GM11168 (cell line): ENCODE measurements around the gene PRR7.

Experiments
- in situ Hi-C: fragments of 300-500 bp; cut with MboI; formaldehyde crosslinking; loops from one replicate; pipeline ENCODE4 v1.12.0; 2022; ENCODE audit warnings: low sequenced_read_pairs; ENCODE audit not compliant: unreplicated experiment

Gene PRR7

DNA sequence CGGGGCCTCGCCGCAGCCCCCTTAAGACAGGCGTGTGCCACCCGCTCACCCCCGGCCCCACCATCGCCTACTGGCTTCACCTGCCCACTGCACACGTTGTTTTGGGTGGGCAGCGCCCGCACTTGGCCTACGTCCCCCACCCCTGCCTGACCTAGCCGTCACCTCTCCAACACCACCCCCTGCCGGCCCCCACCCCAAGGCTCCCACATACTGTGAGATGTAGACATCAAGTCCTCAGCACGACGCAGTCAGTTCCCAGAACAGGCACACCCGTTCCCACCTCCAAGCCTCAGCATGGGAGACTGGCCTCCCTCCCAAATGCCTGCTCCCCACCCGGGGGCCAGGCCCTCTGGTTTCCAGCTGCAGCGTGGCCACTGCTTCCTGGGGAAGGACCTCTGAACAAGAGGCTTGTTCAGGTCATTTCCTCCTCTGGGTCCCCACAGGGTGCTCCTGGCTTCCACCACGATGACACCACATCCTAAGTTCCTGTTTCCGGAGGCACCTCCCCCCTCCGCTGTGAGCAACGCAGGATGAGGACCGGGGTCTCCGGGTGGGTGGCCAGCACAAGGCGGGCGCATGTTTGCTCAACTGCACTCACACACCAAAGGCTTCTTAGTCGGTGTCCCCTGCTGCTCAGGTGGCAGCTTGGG, 15.5 kb downstream of the PRR7 start:
- in situ Hi-C loops = no loop called here

DNA sequence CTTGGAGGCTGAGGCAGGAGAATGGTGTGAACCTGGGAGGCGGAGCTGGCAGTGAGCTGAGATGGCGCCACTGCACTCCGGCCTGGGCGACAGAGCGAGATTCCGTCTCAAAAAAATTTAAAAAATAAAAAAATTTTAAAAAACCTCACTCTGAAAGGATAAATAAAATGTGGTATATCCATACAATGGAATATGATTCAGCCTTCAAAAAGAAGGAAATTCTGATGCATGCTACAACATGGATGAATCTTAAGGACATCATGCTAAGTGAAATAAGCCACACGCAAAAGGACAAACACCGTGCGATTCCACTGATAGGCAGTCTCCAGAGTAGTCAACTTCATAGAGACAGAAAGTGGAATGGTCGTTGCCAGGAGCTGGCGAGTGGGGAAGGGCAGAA, 18.4 kb downstream of the PRR7 start:
- in situ Hi-C loops = no loop called here

DNA sequence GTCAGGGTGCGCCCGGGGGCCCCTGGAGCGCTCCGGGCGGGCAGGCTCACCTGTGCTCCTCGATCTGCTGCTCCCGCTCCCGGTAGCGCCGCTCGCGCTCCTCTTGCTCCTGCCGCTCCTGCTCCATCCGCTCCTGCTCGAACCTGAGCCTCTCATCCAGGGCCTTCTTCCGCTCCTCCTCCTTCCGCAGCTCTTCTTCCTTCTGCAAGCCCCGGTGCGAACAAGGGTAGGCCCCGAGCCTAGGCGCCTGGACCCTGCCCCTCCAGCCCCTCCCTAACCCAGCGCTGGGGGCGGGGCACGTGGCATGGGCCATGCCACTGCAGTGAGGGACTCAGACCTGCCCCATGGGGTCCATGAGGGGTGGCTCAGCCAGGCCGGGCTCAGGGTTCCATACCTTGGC, 20.2 kb downstream of the PRR7 start:
- in situ Hi-C loops = no loop called here

- in situ Hi-C loops = no loop called here
Observed at GRCh38 chr5:177467436-177467835, 20.8 kb downstream of the PRR7 start.

DNA sequence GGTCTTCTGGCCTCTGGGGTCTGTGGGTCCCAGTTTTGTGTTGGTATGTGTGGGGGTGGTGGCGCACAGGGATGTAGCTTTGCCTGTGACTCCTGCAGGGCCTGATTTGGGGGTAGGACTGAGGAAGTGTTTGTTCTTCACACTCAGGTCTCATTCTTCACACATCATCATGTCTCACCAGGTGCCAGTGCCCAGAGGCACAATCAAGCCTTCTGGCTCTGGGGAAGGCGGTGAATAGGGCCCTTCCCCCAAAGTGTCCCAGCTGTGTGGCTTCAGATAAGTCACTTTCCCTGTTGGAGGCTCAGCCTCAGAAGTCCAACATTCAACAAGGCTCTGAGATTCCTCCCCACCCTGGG, 21.7 kb downstream of the PRR7 start:
- in situ Hi-C loops = no loop called here

GRCh38 chr5:177468685-177469628, 22.3 kb downstream of the PRR7 start:
- in situ Hi-C loops = no loop called here

DNA sequence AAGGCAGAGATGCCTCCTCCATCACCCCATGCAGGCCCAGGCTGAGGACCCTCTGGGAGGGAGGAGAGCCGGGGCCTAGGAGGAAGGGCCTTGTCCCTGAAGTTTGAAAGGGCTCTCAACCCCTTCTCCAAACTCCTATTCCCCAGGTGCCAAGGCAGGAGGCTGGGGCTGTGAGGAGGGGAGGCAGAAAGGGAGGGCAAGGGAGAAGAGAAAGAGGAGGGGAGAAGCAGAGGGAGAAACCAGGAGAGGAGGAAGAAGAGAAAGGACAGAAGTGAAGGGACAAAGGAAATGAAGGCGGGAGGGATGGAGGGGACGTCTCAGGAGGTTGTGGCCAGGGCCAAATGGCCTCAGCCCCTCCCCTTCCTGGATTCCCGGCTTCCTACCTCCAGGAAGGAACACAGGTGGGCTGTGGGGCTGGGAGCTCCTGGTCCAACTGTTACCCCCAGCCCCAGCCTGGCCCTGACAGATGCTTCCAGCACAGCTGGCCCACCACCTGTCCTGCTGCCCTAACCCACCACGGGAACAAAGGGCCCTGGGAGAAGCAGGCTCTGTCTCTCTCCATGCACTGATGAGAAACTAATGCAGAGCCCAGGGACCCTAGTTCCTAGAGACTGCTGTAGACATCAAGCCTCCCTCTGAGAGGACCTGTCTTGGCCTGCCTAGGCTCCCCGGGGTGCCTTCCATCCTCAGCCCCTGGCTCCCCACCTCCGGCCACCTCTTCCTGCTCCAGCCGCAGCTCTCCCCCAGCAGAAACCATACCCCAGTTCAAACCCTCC, 23.3 kb downstream of the PRR7 start:
- in situ Hi-C loops = no loop called here

DNA sequence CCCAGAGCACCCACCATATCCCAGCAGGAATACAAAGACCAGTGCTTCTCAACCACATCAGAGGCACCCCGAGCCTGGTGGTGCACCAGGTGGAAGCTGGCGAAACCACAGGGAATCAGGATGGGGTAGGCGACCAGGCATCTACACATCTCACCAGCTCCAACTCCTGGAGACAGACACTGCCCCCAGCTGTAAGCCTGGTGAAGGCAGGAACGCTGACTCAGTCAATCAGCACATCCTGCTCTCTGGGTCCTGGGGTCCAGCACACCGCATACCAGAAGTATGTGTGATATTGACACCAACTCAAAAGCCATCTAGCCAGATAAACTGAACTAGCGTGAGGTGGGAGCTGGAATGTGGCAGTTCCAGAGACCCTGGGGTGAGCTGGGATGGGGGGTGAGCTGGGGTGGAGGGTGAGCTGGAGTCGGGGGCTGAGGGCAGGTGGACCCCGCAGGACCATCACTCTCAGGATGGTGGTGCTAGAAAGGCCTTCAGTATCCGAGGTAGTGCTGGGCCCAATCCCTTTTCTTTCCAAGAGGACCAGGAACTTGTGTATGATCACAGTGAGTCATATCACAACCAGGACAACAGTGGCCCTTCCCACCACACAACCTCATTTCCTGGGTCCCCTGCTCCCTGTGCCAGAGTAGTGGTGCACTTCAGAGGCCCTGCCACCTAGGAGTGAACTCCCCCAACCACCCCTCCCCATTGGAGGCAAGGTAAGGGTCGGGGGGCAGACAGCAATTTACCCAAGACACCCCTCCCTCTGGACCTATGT, 24.3 kb downstream of the PRR7 start:
- in situ Hi-C loops = no loop called here

DNA sequence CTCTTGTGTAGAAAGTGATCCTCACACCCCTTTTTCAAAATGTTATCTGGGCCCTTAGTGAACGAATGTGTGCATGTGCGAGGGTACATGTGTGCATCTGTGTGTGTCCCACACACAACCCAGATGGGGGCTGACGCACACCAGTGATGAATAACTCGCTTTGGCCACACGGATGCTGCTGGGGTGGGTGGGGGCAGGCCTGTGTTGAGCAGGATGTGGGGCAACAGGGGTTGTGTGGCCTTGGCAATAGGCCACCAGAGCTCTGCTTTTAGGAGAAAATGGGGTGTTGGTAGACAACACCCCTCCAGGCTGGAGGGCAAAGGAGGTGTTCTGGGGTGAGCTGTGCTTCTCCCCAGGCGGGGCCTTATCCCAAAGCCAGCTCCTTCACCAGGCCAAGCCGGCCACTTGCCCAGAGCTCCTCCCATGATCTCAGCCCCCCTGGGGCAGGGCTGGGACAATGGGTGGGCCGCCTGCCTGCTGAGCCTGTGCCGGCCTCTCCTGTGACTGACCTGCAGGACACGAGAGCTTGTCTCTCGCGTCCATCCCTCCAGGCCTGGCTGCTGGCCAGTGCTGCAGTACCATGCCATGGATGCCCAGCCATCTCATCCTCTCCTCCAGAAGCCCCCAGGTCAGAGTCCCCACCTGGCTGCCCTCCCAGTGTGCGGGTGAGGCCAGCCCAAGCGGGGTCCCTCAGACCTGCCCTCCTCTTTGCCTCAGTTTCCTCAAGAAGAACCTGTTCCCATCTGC, 25.2 kb downstream of the PRR7 start:
- in situ Hi-C loops = no loop called here

DNA sequence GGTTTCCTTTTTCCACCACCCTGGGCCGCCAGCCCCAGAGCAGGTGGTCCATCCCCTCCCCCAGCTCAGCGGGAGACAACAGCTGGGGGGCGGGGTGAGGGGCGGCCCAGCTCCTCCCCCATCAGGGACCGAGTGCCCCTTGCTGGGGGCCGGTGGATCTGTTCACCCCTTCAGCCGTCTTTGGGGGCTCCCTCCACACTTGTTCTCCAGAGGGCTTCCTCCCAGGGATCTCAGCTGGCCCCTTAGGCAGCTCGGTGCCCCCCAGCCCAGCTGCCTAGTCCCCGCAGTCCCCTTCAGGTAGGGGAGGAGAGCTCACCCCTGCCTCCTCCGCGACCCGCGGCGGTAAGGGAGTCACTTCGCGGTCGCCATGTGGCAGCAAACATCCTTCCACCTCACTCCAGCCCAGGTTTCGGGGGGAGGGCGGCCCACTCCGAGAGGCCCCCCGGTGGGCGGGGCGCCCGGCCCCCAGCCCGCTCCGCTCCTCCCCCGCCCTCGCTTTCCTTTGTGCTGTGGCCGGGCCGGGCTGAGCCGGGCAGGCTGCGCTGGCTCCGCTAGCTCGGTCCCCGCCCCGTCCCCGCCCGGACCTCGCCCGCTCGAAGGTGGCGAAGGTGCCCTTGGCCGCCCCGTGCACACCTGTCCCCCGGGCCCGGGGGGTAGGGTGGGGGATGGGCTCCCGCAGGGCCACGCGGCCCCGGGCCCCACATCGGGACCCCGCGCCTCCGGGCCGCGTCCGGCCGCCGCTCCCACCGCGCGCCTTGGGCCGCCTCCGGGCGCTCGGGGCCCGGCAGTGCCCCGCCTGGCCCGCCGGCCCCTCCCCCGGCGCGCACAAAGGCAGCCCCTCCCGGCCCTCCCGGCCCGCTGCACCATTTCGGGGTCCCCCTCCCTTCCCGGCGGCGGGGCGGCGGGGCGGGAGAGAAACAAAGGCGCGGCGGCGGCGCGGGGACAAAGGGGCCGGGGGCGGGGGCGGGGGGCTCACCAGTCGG, 26.1 kb downstream of the PRR7 start:
- in situ Hi-C loops = no loop called here

GRCh38 chr5:177473443-177474001, 26.9 kb downstream of the PRR7 start, which contains the start of gene DBN1:
Gene DBN1 (minus strand): TSS chr5:177473634. CDS start chr5:177473521, 113 bp downstream.
- in situ Hi-C loops = no loop called here

DNA sequence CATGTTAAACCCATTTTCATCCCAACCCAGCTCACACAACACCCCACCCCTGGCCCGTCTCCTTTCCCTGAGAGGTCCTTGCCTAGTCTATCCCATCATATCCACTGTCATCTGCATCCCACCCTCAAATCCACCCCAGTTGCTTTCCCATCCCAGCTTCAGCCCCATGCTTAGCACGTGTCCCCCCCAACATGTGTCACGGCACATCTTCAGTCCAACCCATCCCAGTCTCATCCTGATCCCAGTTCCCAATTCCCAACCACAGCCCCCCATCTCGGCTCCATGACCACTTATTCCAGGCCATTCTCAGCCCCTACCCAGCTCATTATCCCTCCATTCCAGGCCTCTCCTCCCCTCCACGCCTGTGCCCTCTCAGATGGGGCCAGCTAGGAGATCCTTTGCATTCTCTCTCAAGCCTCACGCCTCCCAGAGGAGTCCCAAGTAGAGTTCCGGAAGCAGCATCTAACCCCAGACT, 27.4 kb downstream of the PRR7 start:
- in situ Hi-C loops = no loop called here

- in situ Hi-C loops = no loop called here
Observed at GRCh38 chr5:177474846-177475562, 28.4 kb downstream of the PRR7 start.

GRCh38 chr5:177475563-177476427, 29.2 kb downstream of the PRR7 start:
- in situ Hi-C loops = no loop called here

DNA sequence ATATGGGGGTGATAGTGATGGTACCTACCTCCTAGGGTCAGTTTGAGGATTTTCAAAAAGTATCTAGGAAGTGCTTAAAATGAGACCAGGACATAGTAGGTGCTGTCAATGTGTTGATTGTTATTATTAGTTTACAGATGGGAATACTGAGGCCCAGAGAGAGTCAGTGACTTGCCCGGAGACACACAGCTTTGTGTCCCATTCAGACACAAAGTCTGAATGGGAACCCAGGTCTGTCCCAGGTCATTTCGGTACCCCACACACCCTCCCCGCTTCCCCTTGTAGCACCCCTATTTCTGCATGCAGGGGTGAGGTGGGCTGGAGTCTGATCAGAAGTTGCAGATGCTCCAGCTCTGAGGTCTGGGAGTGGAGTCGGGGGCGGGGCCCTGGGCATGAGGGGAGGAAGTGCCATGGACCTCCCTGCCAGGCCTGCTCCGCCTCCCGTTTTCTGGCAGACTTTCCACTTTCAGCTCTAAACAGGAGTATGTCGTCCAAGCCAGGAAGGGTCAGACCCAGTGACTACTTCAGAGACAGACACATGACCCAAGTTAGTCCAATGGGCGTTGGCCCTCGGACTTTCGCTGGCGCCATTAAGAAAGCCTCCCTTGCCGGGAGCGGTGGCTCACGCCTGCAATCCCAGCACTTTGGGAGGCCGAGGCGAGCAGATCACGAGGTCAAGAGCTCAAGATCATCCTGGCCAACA, 30.1 kb downstream of the PRR7 start:
- in situ Hi-C loops = no loop called here
